ENCODE measurements around the gene VWA8. TPM values are rescaled to one million over a fixed set of nuclear protein-coding genes. Genes with fewer than 3 reads are reported as not detected.

Gene VWA8
- total and polyA plus RNA-seq, 2 of the 8 experiments (the other 6 are each of a cell fraction or from before 2014, with no cell fraction given), result 5.9 to 19.6 TPM

DNA sequence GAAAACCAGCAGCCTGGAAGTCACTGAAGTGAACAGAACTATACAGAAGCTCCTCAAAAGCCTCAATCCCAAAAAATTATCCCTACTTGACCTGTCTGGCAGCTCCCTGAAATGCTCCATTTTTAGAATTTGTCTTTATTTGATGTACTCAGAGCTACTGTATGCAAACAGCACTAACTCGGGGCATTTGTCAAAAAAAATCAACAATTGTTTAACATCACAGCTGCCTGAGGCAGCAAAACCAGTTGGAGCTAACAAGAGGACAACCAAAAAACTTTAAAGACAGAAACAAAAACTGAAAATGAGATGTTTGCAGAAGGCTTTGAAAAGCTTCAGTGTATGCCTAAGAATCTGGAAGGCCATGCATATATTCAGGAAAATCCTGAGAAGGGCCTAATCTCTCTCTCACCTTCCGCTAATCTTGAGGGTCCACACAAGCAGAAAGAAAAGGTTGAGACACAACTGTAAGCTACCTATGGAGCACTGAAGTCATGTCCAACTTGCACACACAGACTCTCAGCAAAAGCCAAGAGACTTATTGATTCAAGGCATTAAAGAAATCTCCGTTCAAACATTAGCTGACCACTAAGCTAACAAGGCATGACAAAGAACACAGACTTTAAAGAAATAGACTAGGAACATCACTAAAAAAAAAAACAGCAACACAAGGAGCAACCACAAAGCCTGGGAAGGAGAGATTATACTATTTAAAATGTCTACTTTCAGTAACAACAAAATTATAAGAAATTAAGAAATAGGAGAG lies 16.1 kb downstream of the VWA8 start:
- no peak overlapping the region for H2BK12ac ChIP-seq (ENCODE audit: low read depth, low read length)
- WGBS, 2 experiments (ENCODE audit: extremely low coverage in 1 of 2, insufficient coverage in 1 of 2, insufficient read length in 1 of 2, insufficient replicate concordance in 2 of 2, low coverage in 1 of 2, low lambda C conversion rate in 2 of 2, missing lambda C conversion rate in 1 of 2), result 87% methylated on average over 3 of the region's 3 CpGs; no CpG with 5 or more reads in 1 of the 2 experiments
- H4K20me1 ChIP-seq (replicated peaks in 1 of 2; ENCODE audit: control insufficient read depth in 1 of 2, insufficient read depth in 2 of 2, low read length in 2 of 2), result peaks cover 0 to 1% of the 10 kb centered on the region in 2 experiments
- no peak overlapping the region for H2BK15ac ChIP-seq (ENCODE audit: low read length)
- no peak overlapping the region for H3K23ac ChIP-seq (ENCODE audit: insufficient read length)
- no peaks in the 10 kb centered on the region for H3K27me3 ChIP-seq (replicated peaks in 1 of 4; ENCODE audit: control insufficient read depth in 3 of 4, extremely low read depth in 1 of 4, insufficient read depth in 3 of 4, low read length in 3 of 4)
- ChIA-PET POLR2A (ENCODE audit: partially characterized antibody) (interaction anchor here (1.1 kb wide), 1 partner anchor 16 kb away, joined by 6 read pairs; the partner anchor contains the start of gene VWA8), CTCF (ENCODE audit: partially characterized antibody) (interaction anchor here (0.7 to 1.4 kb wide), 5 partner anchors 27 to 271 kb away, joined by 3 to 4 read pairs (median 3); no protein-coding TSS in a partner anchor)
- H3K14ac ChIP-seq (ENCODE audit: insufficient read length), result no peak overlapping the region
- no peak for DNase-seq (ENCODE audit: low read depth in 1 of 2, low spot score in 2 of 2)
- H2BK20ac ChIP-seq (ENCODE audit: low read length), result no peak overlapping the region
- no peak overlapping the region for H2AFZ ChIP-seq (ENCODE audit: low read length)
- H3K18ac ChIP-seq (ENCODE audit: extremely low read depth, low read length), result no peak overlapping the region
- H3K9me3 ChIP-seq (ENCODE audit: insufficient read depth in 2 of 2, low read depth in 1 of 2, low read length in 1 of 2), result no peaks in the 10 kb centered on the region
- H2BK5ac ChIP-seq (ENCODE audit: low read depth, low read length), result no peak overlapping the region
- FAIRE-seq, result peak; percentile 75
- H2BK120ac ChIP-seq (replicated peaks; ENCODE audit: low read depth, low read length), result no peak overlapping the region
- H4K5ac ChIP-seq (ENCODE audit: insufficient read length, low read depth, low read length), result no peak overlapping the region
- H4K91ac ChIP-seq (replicated peaks; ENCODE audit: insufficient read length, low read length), result no peak overlapping the region
- no peak overlapping the region; a peak in 1 of 7 replicates for H3K9ac ChIP-seq (replicated peaks in 1 of 4; ENCODE audit: extremely low read depth in 1 of 4, low read depth in 3 of 4, low read length in 3 of 4)
- H3K4ac ChIP-seq (replicated peaks; ENCODE audit: insufficient read length, low read depth, low read length), result no peak overlapping the region
- H3K4me3 ChIP-seq (ENCODE audit: extremely low read depth in 1 of 4, insufficient read depth in 2 of 4, low read depth in 3 of 4, low read length in 4 of 4), result no peak overlapping the region
- H3K79me1 ChIP-seq (ENCODE audit: low read depth, low read length), result no peaks in the 10 kb centered on the region; the same call in 1 of the 2 replicates
- H3K36me3 ChIP-seq (ENCODE audit: control insufficient read depth in 2 of 4, insufficient read depth in 4 of 4, low read length in 3 of 4), result no peaks in the 10 kb centered on the region
- H2AK5ac ChIP-seq (ENCODE audit: low read depth, low read length), result no peak overlapping the region
- H4K8ac ChIP-seq (ENCODE audit: extremely low read depth, insufficient read depth, low read length), result no peak overlapping the region
- peaks cover 0 to 3% (median 2%) of the 10 kb centered on the region in 4 experiments; a peak in 1 of 7 replicates for H3K4me1 ChIP-seq (replicated peaks in 1 of 4; ENCODE audit: control insufficient read depth in 3 of 4, insufficient read depth in 4 of 4, low read length in 3 of 4)
- no peak overlapping the region for H3K4me2 ChIP-seq (ENCODE audit: insufficient read depth in 1 of 2, low read depth in 2 of 2, low read length in 2 of 2)
- H3K79me2 ChIP-seq (ENCODE audit: control insufficient read depth in 1 of 2, insufficient read depth in 2 of 2, low read length in 2 of 2), result peaks cover 0 to 12% of the 10 kb centered on the region in 2 experiments; a peak in 2 of 4 replicates
- no peak overlapping the region for H3K56ac ChIP-seq (replicated peaks; ENCODE audit: insufficient read length, low read depth, low read length)
- H3K23me2 ChIP-seq (ENCODE audit: low read depth, low read length), result no peaks in the 10 kb centered on the region
- H3K27ac ChIP-seq (ENCODE audit: low read depth, low read length), result no peak overlapping the region
- TF ChIP-seq GTF2F1 (IDR thresholded peaks at IDR 0.05; ENCODE audit: borderline replicate concordance, low read depth, low read length) (no peak), RNF2 (IDR thresholded peaks at IDR 0.05; ENCODE audit: borderline replicate concordance, low read depth, low read length, missing control alignments, poor library complexity, severe bottlenecking) (no peak), CEBPB (IDR thresholded peaks at IDR 0.05; ENCODE audit: low read depth, low read length) (no peak), YY1 (IDR thresholded peaks at IDR 0.05; ENCODE audit: low read depth, low read length) (no peak), SAP30 (IDR thresholded peaks at IDR 0.05; ENCODE audit: insufficient read depth, insufficient replicate concordance, low read length) (no peak), FOSL1 (IDR thresholded peaks at IDR 0.05; ENCODE audit: insufficient read depth, low read depth, low read length) (no peak), TAF7 (optimal IDR thresholded peaks at IDR 0.05; ENCODE audit: borderline replicate concordance, low read depth, low read length) (no peak), POLR2AphosphoS5 (IDR thresholded peaks at IDR 0.05; ENCODE audit: low read depth, low read length) (no peak)
- TF ChIP-seq, protein P1, sequence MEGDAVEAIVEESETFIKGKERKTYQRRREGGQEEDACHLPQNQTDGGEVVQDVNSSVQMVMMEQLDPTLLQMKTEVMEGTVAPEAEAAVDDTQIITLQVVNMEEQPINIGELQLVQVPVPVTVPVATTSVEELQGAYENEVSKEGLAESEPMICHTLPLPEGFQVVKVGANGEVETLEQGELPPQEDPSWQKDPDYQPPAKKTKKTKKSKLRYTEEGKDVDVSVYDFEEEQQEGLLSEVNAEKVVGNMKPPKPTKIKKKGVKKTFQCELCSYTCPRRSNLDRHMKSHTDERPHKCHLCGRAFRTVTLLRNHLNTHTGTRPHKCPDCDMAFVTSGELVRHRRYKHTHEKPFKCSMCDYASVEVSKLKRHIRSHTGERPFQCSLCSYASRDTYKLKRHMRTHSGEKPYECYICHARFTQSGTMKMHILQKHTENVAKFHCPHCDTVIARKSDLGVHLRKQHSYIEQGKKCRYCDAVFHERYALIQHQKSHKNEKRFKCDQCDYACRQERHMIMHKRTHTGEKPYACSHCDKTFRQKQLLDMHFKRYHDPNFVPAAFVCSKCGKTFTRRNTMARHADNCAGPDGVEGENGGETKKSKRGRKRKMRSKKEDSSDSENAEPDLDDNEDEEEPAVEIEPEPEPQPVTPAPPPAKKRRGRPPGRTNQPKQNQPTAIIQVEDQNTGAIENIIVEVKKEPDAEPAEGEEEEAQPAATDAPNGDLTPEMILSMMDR (IDR thresholded peaks at IDR 0.05; ENCODE audit: control extremely low read depth in 1 of 3, insufficient read depth in 1 of 3, low read depth in 1 of 3, low read length in 3 of 3), result no peak
